Vagina (tissue), 2 donors: Measurements from ENCODE around the gene DROSHA.

Experiments used
- POLR2AphosphoS5 ChIP-seq, 2 donors: sonication (generic); formaldehyde crosslinking; IDR thresholded peaks; one replicate each; pipeline ENCODE4 v1.9.0; 2017; ENCODE audit warnings: antibody characterized with exemption in 2 of 2, mild to moderate bottlenecking in 2 of 2, low read depth in 1 of 2; ENCODE audit not compliant: insufficient read depth in 1 of 2
- TF ChIP-seq, protein P1 (sequence below), 3 experiments: fragments of 450-650 bp in 2 of 3; fragments of 200-600 bp in 1 of 3; sonication (generic) in 1 of 3; IDR thresholded peaks; one replicate each; pipeline ENCODE4 v1.5.1; 2017 to 2019; ENCODE audit warnings: antibody characterized with exemption in 3 of 3, mild to moderate bottlenecking in 2 of 3, moderate library complexity in 2 of 3

- TF ChIP-seq, protein P1, sequence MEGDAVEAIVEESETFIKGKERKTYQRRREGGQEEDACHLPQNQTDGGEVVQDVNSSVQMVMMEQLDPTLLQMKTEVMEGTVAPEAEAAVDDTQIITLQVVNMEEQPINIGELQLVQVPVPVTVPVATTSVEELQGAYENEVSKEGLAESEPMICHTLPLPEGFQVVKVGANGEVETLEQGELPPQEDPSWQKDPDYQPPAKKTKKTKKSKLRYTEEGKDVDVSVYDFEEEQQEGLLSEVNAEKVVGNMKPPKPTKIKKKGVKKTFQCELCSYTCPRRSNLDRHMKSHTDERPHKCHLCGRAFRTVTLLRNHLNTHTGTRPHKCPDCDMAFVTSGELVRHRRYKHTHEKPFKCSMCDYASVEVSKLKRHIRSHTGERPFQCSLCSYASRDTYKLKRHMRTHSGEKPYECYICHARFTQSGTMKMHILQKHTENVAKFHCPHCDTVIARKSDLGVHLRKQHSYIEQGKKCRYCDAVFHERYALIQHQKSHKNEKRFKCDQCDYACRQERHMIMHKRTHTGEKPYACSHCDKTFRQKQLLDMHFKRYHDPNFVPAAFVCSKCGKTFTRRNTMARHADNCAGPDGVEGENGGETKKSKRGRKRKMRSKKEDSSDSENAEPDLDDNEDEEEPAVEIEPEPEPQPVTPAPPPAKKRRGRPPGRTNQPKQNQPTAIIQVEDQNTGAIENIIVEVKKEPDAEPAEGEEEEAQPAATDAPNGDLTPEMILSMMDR (IDR thresholded peaks at IDR 0.05): no peak
- TF ChIP-seq POLR2AphosphoS5 (IDR thresholded peaks at IDR 0.05; ENCODE audit: insufficient read depth in 1 of 2, low read depth in 1 of 2): no peak
Measured at GRCh38 chr5:31442058-31442745, 89.7 kb downstream of the DROSHA start.
